Small intestine (tissue), 7 donors: ENCODE measurements around the gene CYB561A3. TPM values are rescaled to one million over a fixed set of nuclear protein-coding genes. Genes with fewer than 3 reads are reported as not detected.

ENCODE experiments used
- DNase-seq, 2 donors: peaks; one replicate each; pipeline versions ENCODE4 v3.0.0 to v3.0.0-alpha.2; 2013
- FAIRE-seq: peaks from 2 replicates; lab custom pipeline; 2012; peaks lifted over from hg19 to GRCh38; lab: Jason Lieb, UNC
- H3K27ac ChIP-seq, 3 donors: one replicate each; pipeline ENCODE4 v1.5.1; 2013; ENCODE audit warnings: low read length in 2 of 3, mild to moderate bottlenecking in 2 of 3, control low read depth in 1 of 3, inconsistent platforms in 1 of 3, low read depth in 1 of 3, moderate library complexity in 1 of 3
- H3K27me3 ChIP-seq, 3 donors: one replicate each; pipeline ENCODE4 v1.6.1; 2013; ENCODE audit warnings: low read length in 3 of 3, inconsistent platforms in 1 of 3; ENCODE audit not compliant: control insufficient read depth in 3 of 3, insufficient read depth in 3 of 3
- H3K36me3 ChIP-seq, 3 donors: one replicate each; pipeline ENCODE4 v1.6.1; 2013; ENCODE audit warnings: low read length in 3 of 3, inconsistent platforms in 1 of 3, low read depth in 1 of 3, mild to moderate bottlenecking in 1 of 3, moderate library complexity in 1 of 3; ENCODE audit not compliant: control insufficient read depth in 3 of 3, insufficient read depth in 2 of 3
- H3K4me1 ChIP-seq, 3 donors: one replicate each; pipeline ENCODE4 v1.6.1; 2013; ENCODE audit warnings: low read length in 2 of 3, inconsistent platforms in 1 of 3, low read depth in 1 of 3, mild to moderate bottlenecking in 1 of 3, moderate library complexity in 1 of 3; ENCODE audit not compliant: control insufficient read depth in 3 of 3, insufficient read depth in 2 of 3
- H3K4me3 ChIP-seq, 3 donors: one replicate each; pipeline ENCODE4 v1.5.1; 2013; ENCODE audit warnings: low read length in 3 of 3, control low read depth in 1 of 3, inconsistent platforms in 1 of 3, low read depth in 1 of 3, mild to moderate bottlenecking in 1 of 3, moderate library complexity in 1 of 3
- H3K9me3 ChIP-seq, 2 donors: one replicate each; pipeline ENCODE4 v1.6.1; 2013; ENCODE audit warnings: low read depth in 1 of 2, low read length in 1 of 2; ENCODE audit not compliant: control insufficient read depth in 2 of 2, insufficient read depth in 1 of 2
- WGBS, 3 donors: extraction: QIAGEN DNeasy Blood & Tissue Kit; methylation state at CpG; one replicate each; pipeline ENCODE4 v1.1.7; 2013; 5-methylcytosine and 5-hydroxymethylcytosine counted together
- polyA plus RNA-seq, 4 donors: library from polyadenylated mRNA; stranded (reverse) in 3 of 4; unstranded in 1 of 4; fragments of 200-250 nt in 3 of 4; fragments of 120-200 nt in 1 of 4; gene quantifications; one replicate each; pipeline versions ENCODE4 v1.2.1 to v1.2.3, GENCODE V29; 2013
- donor health status: healthy with polysubstance abuse.
- donor health status: control.
- donor health status: control.
- donor health status: Bipolar disorder and iron deficiency.
- donor health status: healthy.

CYB561A3 gene
- polyA plus RNA-seq, 4 donors, result 30.8 to 48.4 (median 32.0) TPM

GRCh38 chr11:61354208-61354607, 7.5 kb downstream of the CYB561A3 start:
- WGBS, 3 donors, result 63 to 82% (median 69%) methylated on average over 2 of the region's 2 CpGs
- peak overlapping the region in 1 of 3 donors; percentile 69 for H3K27ac ChIP-seq

GRCh38 chr11:61353131-61354067, 8.3 kb downstream of the CYB561A3 start:
- H3K27ac ChIP-seq, result peak overlapping the region in 1 of 3 donors; percentile 69
- H3K9me3 ChIP-seq, result no peaks in the 10 kb centered on the region
- FAIRE-seq (no peak), DNase-seq (peak in 1 of 2 donors; percentile 89)
- no peaks in the 10 kb centered on the region for H3K27me3 ChIP-seq
- peaks cover 8 to 68% (median 9%) of the 10 kb centered on the region in 3 donors for H3K36me3 ChIP-seq
- H3K4me3 ChIP-seq, result no peak overlapping the region
- 56 to 74% (median 66%) methylated on average over 15 of the region's 15 CpGs for WGBS, 3 donors
- H3K4me1 ChIP-seq, result peaks cover 0 to 12% (median 3%) of the 10 kb centered on the region in 3 donors

More at GRCh38 chr11:61354208-61354607, 7.5 kb downstream of the CYB561A3 start:
- no peak for FAIRE-seq
- DNase-seq, result no peak
- Histone ChIP-seq H3K36me3 (peaks cover 3 to 60% (median 9%) of the 10 kb centered on the region in 3 donors), H3K4me1 (peaks cover 0 to 18% (median 3%) of the 10 kb centered on the region in 3 donors), H3K9me3 (no peaks in the 10 kb centered on the region), H3K4me3 (no peak overlapping the region), H3K27me3 (no peaks in the 10 kb centered on the region)

GRCh38 chr11:61352038-61352437, 9.6 kb downstream of the CYB561A3 start:
- Histone ChIP-seq H3K36me3 (peaks cover 8 to 78% (median 11%) of the 10 kb centered on the region in 3 donors), H3K4me1 (peaks cover 0 to 11% (median 3%) of the 10 kb centered on the region in 3 donors), H3K27me3 (no peaks in the 10 kb centered on the region), H3K9me3 (no peaks in the 10 kb centered on the region), H3K4me3 (no peak overlapping the region), H3K27ac (no peak overlapping the region)
- WGBS, 3 donors, result 84 to 85% (median 85%) methylated on average over 8 of the region's 8 CpGs
- FAIRE-seq (no peak), DNase-seq (no peak)

GRCh38 chr11:61350803-61351202, 10.9 kb downstream of the CYB561A3 start:
- WGBS, 3 donors, result 94 to 98% (median 96%) methylated on average over 8 of the region's 8 CpGs
- no peak for FAIRE-seq
- H3K36me3 ChIP-seq, result peaks cover 8 to 84% (median 14%) of the 10 kb centered on the region in 3 donors

GRCh38 chr11:61350336-61350735, 11.3 kb downstream of the CYB561A3 start:
- FAIRE-seq (no peak), DNase-seq (no peak)
- peaks cover 8 to 88% (median 18%) of the 10 kb centered on the region in 3 donors for H3K36me3 ChIP-seq
- no peak overlapping the region for H3K27ac ChIP-seq
- H3K4me3 ChIP-seq, result no peak overlapping the region
- no peaks in the 10 kb centered on the region for H3K27me3 ChIP-seq
- H3K9me3 ChIP-seq, result no peaks in the 10 kb centered on the region
- H3K4me1 ChIP-seq, result peaks cover 0 to 25% (median 3%) of the 10 kb centered on the region in 3 donors
- 88 to 100% (median 91%) methylated on average over 1 of the region's 1 CpG for WGBS, 3 donors

More at GRCh38 chr11:61350803-61351202, 10.9 kb downstream of the CYB561A3 start:
- Histone ChIP-seq H3K4me3 (no peak overlapping the region), H3K27me3 (no peaks in the 10 kb centered on the region), H3K4me1 (peaks cover 0 to 20% (median 3%) of the 10 kb centered on the region in 3 donors), H3K9me3 (no peaks in the 10 kb centered on the region), H3K27ac (no peak overlapping the region)
- DNase-seq, result no peak

- Histone ChIP-seq H3K27ac (peak overlapping the region in 1 of 3 donors; percentile 13), H3K9me3 (no peaks in the 10 kb centered on the region), H3K27me3 (no peaks in the 10 kb centered on the region), H3K4me1 (peaks cover 0 to 29% (median 3%) of the 10 kb centered on the region in 3 donors), H3K4me3 (no peak overlapping the region), H3K36me3 (peaks cover 8 to 89% (median 22%) of the 10 kb centered on the region in 3 donors)
- FAIRE-seq, result no peak
- DNase-seq, result no peak
- 88 to 94% (median 94%) methylated on average over 10 of the region's 10 CpGs for whole genome bisulfite sequencing, 3 donors
Observed at GRCh38 chr11:61349916-61350315, 11.8 kb downstream of the CYB561A3 start.

GRCh38 chr11:61349189-61349751, 12.4 kb downstream of the CYB561A3 start:
- H3K27ac ChIP-seq, result no peak overlapping the region
- no peaks in the 10 kb centered on the region for H3K27me3 ChIP-seq
- peaks cover 8 to 93% (median 26%) of the 10 kb centered on the region in 3 donors for H3K36me3 ChIP-seq
- no peak overlapping the region for H3K4me3 ChIP-seq
- FAIRE-seq (no peak), DNase-seq (no peak)
- H3K9me3 ChIP-seq, result no peaks in the 10 kb centered on the region
- H3K4me1 ChIP-seq, result peaks cover 0 to 34% (median under 1%) of the 10 kb centered on the region in 3 donors
- 89 to 91% (median 89%) methylated on average over 12 of the region's 12 CpGs for WGBS, 3 donors

DNA sequence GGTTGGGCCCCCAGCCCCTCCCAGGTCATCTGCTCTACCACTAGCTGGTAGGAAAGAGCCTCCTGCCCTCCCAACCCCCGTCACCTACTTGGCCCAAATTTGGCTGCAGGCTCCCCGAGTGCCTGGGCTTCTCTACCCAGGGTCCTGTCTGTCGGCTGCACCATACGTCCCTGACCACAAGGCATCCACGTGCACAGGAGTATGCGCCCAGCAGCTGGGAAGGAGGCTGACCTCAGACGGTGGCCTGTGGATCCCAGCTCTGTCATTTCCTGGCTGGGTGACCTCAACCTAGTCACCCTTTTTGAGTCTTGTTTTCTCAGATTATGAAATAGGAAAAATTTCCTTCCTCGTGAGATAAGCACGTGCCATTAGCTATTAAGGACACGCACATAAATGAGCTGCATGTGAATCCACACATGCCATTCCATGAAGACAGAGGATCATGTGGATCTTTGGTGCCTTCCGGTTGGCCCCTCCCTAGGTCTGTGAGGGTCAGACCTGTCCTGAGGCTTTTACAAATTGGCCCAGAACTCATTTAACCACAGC, 13.7 kb downstream of the CYB561A3 start:
- Histone ChIP-seq H3K27ac (peak overlapping the region in 1 of 3 donors; percentile 42), H3K9me3 (no peaks in the 10 kb centered on the region), H3K4me1 (peaks cover 0 to 34% (median 0%) of the 10 kb centered on the region in 3 donors), H3K27me3 (no peaks in the 10 kb centered on the region), H3K36me3 (peaks cover 8 to 93% (median 30%) of the 10 kb centered on the region in 3 donors), H3K4me3 (no peak overlapping the region)
- DNase-seq, result no peak
- 63 to 67% (median 64%) methylated on average over 11 of the region's 11 CpGs for WGBS, 3 donors
- no peak for FAIRE-seq
